G401 (cell line): Measurements from ENCODE around the gene CFAP157. TPM values are rescaled to one million over a fixed set of nuclear protein-coding genes. Genes with fewer than 3 reads are reported as not detected.
A peak's percentile ranks its signal among the peaks of the same experiment; 100 is the strongest.

ENCODE experiments used
- DNase-seq: peaks from one replicate; pipeline ENCODE4 v3.0.0-alpha.2; 2015; ENCODE audit warnings: low spot score
- in situ Hi-C: cut with HindIII; loops from 2 replicates; pipeline ENCODE4 v1.10.0; 2016; ENCODE audit warnings: low sequenced_read_pairs, mixed read lengths
- total RNA-seq: library from RNA; depleted of rRNA; stranded (reverse); fragments of >200 nt; shearing (Covaris generic); gene quantifications from 2 replicates; pipeline ENCODE4 v1.2.3, GENCODE V29; 2014

CFAP157 gene
- total RNA-seq, 1 experiment from 2014 or later: not detected

DNA sequence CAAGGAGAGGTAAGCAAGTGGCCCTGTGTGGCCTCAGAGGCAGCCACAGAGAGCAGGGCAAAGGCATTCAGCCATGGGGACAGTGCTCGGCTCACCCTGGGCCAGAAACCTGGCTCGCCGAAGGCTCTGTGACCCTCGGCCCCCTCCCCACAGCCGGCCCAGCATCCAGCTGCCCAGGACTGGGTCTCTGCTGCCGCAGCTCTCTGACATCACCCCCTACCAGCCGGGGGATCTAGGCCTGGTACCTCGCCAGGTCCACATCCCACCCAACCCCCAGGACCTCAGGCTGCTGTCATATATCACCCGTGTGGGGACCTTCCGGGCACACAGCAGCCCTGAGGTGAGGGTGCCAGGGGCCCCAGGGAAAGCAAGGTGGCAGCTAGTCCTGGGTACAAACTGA, 6.1 kb downstream of the CFAP157 start:
- no peak for DNase-seq
- in situ Hi-C loops: no loop called here

DNA sequence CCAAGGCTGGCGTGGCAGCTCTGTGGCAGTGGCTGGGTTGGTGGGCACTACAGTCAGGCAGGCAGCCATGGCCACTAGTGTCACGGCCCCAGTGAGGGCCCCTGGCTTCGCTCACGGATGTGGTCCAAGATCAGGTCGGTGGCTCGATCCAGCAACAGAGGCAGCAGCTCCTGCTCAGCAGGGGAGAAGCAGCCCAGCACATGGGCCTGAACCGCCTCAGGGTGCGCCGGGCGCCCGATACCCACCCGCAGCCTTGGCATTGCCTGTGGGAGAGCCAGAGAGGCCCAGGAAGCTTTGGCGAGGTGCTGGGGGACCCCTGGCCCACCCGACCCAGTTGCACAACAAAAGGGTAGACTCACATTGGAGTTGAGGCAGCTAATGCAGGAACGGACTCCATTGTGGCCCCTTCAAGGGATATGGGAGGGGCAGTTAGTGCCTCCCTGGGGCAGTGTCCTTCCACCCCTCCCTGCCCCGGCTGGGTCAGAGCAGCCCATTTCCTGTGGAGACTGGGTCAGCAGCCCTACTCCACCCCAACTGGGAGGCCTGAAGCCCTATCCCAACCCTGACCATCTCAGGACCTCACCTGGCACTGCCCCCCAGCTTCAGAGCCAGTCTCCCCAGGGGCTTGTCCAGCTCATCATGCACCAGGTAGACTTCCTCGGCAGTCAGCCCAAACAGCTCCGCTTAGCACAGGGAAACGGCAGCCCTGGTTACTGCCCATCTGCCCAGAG, 7.4 kb downstream of the CFAP157 start:
- no peak for DNase-seq

DNA sequence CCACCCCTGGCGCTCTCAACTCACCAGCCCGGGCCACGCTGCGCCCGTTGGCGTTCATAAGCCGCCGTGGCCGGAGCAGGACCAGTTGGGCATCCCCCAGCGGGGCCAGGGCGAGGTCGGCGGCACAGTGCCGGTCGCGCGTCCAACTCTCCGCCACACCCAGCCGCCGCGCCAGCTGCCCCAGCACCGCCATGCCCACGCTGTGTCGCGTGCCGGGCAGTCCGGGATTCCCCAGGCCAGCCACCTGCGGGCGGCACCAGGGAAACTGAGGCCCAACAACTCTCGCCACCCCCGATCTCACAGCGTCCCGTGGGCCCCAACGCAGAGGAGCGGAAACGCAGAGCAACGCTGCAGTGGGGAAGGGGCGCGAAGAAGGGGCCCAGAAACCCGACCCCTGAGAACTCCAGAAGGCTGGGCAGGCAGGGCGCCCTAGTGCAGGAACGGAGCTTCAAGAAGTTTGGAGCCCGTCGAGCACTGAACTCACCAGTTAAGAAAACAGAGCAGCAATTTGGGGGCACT, 8.2 kb downstream of the CFAP157 start:
- in situ Hi-C loops: no loop called here
- DNase-seq: no peak

More for the DNA sequence above, 7.4 kb downstream of the CFAP157 start:
- in situ Hi-C loops: no loop called here

DNA sequence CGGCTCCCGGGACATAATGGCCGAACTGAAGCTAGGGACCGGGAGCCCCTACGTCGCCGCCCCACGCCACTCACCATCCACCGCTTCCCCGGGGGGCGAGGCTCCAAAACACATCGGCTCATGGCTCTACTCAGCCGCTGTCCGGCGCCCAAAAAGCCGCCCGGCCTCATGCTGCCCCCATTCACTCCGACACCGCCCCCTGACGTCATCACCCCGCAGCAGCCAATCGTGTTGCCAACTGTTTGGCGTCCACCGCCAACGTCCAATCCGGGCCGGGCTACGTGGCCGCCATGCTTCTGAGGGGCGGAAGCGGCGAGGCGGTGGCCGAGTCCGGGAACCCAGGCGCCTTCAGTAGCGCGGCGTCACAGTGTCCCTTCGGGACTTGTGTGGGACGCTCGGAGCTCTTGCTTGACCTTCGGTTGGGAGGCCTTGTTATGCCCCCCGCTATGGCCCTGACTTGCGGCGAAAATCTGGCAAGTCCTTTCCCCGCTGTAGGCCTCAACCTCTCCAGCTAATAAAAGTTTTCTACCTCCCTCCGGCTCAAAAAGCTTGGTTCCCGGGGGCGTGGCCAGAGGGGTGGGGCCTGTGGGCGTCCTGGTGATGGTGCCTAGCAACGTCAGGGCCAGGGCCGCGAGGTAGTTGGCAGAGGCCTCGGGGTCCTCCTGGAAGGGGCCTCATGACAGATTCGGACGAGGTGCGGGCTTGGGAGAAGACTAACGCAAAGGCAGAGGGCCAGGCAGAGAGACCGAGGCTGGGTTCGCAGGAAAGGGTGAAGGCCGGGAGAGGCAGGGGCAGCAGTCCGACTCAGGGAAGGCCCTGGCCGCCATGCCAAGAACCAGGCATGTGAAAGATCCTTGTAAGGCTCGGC, 8.9 kb downstream of the CFAP157 start, which contains the start of the genes PTRH1 and TTC16:
PTRH1 (minus strand) TSS at position 194 of the 868 bp plus-strand sequence; CDS start at position 170, 24 bp downstream.
TTC16 (plus strand) TSS at position 610 of the 868 bp plus-strand sequence; CDS start at position 677, 67 bp downstream.
- DNase-seq: peak; percentile 97

DNA sequence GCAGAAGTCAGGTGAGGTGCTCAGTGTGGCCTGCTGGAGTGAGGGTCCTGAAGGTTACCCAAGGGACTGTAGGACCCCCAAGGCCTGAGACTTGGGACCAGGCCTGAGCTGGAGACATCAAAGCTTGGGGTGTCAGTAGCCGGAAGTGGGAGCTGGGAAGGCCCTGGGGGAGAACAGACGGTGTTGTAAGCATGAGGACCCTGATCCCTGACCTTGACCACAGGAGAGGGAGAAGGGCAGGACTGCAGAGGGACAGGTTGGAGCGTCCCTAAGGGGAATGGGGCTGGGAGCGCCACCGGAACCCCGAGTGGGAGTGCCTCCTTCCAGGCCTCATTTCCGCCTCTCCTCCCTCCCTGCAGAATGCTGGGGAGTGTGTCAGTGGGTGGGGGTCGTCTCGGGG, 9.6 kb downstream of the CFAP157 start:
- DNase-seq: no peak
- in situ Hi-C loops: no loop called here

More for the DNA sequence above, 8.9 kb downstream of the CFAP157 start, which contains the start of the genes PTRH1 and TTC16:
- in situ Hi-C loops: no loop called here

DNA sequence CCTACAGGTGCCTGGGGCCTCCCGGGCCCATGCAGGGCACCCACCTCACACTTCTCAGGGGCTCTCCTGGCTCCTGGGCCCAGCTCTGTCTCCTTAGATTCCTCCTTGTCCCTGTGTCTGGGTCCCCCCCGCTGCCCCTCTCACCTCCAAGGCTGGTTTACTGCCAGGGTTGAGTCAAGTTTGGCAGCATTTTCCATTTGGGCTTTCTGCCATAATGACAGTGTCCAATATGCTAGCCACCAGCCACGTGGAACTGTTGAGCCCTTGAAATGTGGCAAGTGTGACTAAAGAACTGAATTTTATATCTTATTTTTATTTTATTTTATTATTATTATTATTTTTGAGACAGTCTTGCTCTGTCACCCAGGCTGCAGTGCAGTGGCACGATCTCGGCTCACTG, 11.0 kb downstream of the CFAP157 start:
- in situ Hi-C loops: no loop called here
- peak; percentile 68 for DNase-seq

DNA sequence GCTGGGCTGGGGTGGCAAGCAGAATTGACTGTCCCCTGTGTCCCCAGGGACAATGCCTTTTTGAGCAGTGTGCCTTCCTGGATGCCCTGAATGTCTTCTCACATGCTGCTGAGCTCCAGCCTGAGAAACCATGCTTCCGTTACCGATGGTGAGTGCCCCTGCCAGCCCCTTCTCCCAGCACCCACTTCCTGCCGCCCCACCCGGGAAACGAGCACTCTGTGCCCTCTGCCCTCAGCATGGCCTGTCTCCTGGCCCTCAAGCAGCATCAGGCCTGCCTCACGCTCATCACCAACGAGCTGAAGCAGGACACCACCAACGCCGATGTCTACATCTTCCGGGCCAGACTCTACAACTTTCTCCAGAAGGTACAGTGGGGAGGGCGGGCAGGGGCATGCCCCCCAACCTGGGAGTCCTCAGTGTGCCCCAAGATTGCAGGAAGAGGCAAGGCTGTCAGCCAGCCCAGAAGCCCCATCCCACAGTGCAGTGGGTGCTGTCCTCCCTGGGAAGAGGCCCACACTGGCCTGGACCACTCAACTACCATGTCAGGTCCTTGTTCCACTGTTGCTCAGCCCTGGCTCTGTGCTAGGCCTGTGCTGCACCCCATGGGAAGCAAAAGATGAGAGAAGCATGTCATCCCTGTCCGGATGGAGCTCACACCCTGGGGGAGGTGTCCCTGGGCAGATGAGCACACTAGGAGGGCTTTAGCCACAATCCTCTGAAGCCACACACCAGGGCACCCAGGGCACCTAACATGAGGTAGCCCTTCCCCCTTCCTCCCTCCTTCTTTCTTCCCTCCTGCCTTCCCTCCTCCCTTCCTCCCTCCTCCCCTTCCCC, 13.5 kb downstream of the CFAP157 start:
- DNase-seq: no peak
- in situ Hi-C loops: no loop called here

DNA sequence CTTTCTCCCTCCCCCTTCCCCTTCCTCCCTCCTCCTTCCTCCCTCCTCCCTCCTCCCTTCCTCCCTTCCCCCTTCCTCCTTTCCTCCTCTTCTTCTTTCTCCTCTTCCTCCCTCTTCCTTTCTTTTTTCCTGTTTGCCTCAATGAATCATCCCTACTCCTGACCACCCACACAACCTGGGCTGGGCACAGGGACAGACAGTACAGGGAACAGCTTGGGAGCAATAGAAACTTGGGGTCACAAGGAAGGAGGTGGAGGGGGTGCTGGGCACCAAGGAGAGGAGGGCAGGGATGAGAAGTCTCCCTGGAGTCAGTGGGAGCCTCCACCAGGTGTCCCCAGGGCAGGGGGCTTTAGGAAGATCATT, 14.1 kb downstream of the CFAP157 start:
- in situ Hi-C loops: no loop called here
- DNase-seq: no peak

DNA sequence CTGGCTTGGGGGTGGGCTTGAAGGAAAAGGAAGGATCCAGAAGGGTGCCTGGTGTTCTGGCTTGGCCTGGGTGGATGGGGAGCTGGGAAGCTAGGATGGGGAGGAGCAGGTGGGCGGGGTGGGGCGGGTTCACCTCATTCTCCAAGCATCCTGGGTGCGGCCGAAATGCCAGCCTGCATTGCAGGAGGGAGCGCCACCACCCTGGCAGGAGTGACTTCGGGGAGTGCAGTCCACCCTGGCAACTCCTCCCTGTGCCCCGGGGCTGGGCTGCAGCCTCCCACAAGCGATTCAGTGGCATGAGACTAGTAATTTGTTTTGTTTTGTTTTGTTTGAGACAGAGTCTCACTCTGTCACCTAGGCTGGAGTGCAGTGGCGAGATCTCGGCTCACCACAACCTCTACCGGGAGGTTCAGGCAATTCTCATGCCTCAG, 14.6 kb downstream of the CFAP157 start:
- in situ Hi-C loops: no loop called here
- no peak for DNase-seq

DNA sequence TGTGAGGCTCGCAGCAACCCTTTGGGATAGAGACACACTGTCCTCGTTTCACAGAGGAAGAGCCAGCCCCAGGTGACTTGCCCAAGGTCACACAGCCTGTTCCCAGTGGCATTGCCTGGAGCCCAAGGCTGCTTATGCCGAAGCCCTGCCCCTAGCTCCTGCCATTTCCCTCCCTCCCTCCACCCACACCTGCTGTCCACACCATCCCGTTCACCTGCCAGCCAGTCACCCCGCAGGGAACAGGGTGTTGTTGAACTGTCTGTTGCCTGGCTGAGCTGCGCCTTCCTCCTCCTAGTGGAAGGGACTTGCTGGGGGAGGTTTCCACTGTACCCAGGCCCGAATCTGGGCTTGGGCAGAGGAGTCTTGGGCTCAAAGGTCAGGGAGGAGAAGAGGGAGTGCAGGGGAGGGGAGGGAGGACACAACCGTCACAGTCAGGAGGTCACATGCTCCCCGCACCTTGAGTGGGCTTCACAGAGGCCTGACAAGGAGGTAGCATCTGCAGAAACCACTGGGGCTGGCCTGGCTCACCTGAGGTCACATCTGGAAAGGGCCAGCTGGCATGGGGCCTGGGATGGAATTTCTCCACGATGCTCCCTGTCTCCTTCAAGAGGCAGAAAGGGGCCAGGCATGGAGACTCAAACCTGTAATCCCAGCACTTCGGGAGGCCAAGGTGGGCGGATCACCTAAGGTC, 15.4 kb downstream of the CFAP157 start:
- in situ Hi-C loops: no loop called here
- DNase-seq: no peak

DNA sequence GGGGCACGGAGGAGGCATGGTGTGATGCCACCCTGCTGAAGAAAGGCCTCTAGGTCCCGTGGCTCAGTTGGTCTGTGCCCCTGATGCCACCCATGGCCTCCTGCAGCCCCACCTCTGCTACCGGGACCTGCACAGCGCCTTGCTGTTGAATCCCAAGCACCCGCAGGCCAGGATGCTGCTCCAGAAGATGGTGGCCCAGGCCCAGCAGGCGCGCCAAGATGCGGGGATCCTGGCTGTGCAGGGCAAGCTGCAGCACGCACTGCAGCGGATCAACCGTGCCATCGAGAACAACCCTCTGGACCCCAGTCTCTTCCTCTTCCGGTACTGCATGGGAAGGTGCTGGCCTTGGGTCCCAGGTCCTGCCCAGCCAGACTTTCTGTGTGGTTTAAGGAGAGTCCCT, 16.2 kb downstream of the CFAP157 start:
- DNase-seq: no peak
- in situ Hi-C loops: no loop called here

DNA sequence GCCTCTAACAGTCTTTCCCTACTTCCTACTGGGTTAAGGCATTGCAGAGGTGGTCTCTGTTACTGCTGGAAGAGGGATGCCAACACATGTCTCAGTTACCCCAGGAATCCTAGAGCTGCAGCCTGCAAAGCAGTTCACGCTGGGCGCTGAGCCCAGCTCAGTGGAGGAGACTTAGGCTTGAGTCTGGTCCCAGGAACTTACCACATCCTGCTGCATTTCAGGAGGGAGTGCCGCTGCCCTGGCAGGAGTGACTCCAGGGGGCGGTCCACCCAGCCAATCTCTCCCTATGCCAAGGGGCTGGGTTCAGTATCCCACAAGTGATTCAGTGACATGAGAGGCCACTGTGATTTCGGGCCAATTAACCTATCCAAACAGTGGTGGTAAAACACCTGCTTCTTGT, 16.7 kb downstream of the CFAP157 start:
- DNase-seq: no peak

DNA sequence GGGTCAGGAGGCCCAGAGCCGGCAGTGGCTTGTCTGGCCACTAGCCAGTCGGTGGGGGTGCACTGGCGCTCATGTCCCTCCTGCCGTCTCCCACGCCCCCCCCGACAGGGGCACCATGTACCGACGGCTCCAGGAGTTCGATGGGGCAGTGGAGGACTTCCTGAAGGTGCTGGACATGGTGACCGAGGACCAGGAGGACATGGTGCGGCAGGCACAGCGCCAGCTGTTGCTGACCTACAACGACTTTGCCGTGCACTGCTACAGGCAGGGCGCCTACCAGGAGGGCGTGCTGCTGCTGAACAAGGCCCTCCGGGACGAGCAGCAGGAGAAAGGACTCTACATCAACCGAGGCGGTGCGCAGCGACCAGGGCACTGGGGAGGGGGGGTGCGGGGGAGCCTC, 17.2 kb downstream of the CFAP157 start:
- no peak for DNase-seq
- in situ Hi-C loops: no loop called here

More for the DNA sequence above, 16.7 kb downstream of the CFAP157 start:
- in situ Hi-C loops: no loop called here

DNA sequence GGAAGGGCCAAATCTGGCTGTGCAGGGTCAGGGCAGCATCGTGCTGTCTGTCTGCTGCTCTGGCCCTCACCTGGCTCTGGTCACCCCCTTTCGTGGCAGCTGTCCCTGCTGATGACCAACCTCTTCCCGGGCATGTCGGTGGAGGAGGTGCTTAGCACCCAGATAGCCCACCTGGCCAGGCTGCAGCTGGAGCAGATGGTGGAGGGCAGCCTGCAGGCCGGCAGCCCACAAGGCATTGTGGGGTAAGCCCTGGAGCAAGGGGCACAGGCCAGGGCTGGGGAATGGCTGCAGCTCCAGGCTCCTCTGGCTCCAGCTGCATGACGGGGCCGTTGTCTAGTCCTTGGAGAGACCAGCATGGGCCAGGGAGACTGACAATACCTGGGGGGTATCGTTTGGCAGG, 20.1 kb downstream of the CFAP157 start:
- in situ Hi-C loops: no loop called here
- no peak for DNase-seq

DNA sequence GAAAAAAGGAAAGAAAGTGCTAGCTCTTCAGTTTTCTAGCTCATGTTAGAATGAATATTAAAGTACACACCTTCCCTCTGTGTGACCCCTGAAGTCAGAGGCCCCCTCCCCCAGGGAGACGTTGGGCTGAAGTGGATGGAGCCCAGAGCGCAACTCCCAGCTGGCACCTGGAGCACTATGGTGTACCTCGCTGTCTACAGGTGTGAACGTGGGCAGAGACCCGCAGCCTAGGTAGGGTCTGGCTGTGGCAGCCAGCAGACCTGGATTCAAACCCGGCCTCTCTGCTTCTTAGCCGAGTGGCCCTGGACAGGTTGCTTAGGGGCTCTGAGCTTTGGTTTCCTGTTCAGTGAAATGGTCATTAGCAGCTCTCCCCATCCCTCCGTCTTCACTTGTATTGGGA, 22.0 kb downstream of the CFAP157 start:
- in situ Hi-C loops: no loop called here
- no peak for DNase-seq

DNA sequence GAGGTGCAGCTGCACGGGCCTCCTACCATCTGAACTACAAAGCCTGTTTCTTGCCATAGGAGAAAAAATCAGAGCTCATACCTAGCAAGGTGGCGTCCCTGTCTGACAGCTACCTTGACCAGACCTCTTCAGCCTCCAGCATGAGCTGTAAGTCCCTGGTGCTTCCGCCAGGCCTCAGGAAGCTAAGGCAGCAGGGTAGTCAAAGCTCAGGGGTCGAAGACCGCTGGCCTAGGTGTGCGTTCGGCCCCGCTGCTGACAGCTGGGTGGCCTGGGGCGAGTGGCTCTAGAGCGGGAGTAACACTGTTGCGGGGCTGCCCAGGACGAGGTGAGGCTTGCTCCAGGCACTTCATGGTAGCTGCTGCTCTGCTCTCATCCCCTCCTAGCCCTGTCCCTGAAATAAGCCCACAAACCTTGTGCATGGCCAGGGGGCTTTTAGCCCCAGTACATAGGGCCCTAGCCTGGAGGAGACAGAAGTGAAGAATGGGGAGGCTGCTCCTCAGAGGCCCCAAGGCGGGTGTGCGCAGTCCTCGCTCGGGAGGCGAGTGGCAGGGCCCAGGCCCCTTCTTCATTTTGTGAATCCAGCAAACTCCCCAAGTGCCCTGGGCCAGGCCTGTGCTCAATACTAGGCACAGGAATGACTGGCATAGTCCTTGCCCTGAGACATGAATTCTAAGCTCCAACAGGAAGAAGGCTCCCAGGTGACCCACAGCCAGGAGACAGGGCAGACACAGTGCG, 22.9 kb downstream of the CFAP157 start:
- in situ Hi-C loops: no loop called here

DNA sequence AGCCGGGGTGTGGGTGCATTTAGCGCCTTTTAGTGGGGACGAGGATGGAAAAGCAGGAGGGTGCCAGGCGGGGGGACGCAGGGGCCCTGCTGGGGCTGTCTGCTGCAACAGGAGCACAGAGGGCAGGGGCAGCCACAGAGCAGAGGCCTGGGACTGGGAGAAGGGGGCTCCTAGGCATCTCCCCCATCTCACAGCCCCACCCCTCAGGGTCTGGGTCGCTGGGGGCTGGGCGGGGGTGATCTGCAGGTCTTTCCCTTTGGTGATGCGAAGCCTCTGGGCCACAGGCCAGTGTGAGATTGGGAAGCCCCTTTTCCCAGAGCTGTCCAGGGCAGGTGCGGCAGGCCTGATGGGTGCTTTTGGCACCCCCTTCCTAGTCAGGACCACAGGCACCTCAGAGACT, 23.5 kb downstream of the CFAP157 start:
- in situ Hi-C loops: no loop called here
- DNase-seq: no peak

More for the DNA sequence above, 22.9 kb downstream of the CFAP157 start:
- DNase-seq: no peak
